SH-SY5Y (cell line): ENCODE results near the gene CD34.

ENCODE experiments used
- GATA2 ChIP-seq: IDR thresholded peaks from 2 replicates; pipeline ENCODE4 v1.6.1; 2011; ENCODE audit warnings: mild to moderate bottlenecking, low read depth, low read length
- GATA3 ChIP-seq: IDR thresholded peaks from 2 replicates; pipeline ENCODE4 v1.6.1; 2011; ENCODE audit warnings: low read depth, mild to moderate bottlenecking, low read length, moderate library complexity

- TF ChIP-seq GATA3 (no peak), GATA2 (no peak)
Observed at GRCh38 chr1:207884266-207885029, 26.5 kb downstream of the CD34 start.
